ENCODE results near the gene ONECUT1.
A peak's percentile ranks its signal among the peaks of the same experiment; 100 is the strongest.

The ONECUT1 gene

GRCh38 chr15:52716536-52716935 is 73.6 kb downstream of the ONECUT1 start:
- TF ChIP-seq YY1 (IDR thresholded peaks at IDR 0.05; ENCODE audit: insufficient read depth, insufficient read length) (no peak), SUZ12 (IDR thresholded peaks at IDR 0.05; ENCODE audit: extremely low read depth, insufficient read depth, insufficient read length) (no peak), ZNF274 (IDR thresholded peaks at IDR 0.05; ENCODE audit: low read depth, low read length) (no peak)

GRCh38 chr15:52715411-52715810 is 74.7 kb downstream of the ONECUT1 start:
- no peaks in the 10 kb centered on the region for H3K36me3 ChIP-seq (ENCODE audit: insufficient read depth, insufficient read length, low read length)
- no peak overlapping the region for H3K9ac ChIP-seq (ENCODE audit: insufficient read length, low read depth)
- no peaks in the 10 kb centered on the region for H3K4me1 ChIP-seq (ENCODE audit: insufficient read depth, insufficient read length)
- H3K4me3 ChIP-seq (ENCODE audit: insufficient read length, low read depth), result no peak overlapping the region
- no peaks in the 10 kb centered on the region for H3K9me3 ChIP-seq (ENCODE audit: insufficient read depth, low read length)
- H3K27me3 ChIP-seq (ENCODE audit: insufficient read depth, insufficient read length), result no peaks in the 10 kb centered on the region
- DNase-seq (ENCODE audit: low read depth, low spot score), result no peak
- no peak for TF ChIP-seq YY1 (IDR thresholded peaks at IDR 0.05; ENCODE audit: insufficient read depth, insufficient read length)
- no peak for TF ChIP-seq SUZ12 (IDR thresholded peaks at IDR 0.05; ENCODE audit: extremely low read depth, insufficient read depth, insufficient read length)
- TF ChIP-seq ZNF274 (IDR thresholded peaks at IDR 0.05; ENCODE audit: low read depth, low read length), result no peak

More at GRCh38 chr15:52716536-52716935, 73.6 kb downstream of the ONECUT1 start:
- Histone ChIP-seq H3K4me1 (ENCODE audit: insufficient read depth, insufficient read length) (no peaks in the 10 kb centered on the region), H3K4me3 (ENCODE audit: insufficient read length, low read depth) (no peak overlapping the region), H3K36me3 (ENCODE audit: insufficient read depth, insufficient read length, low read length) (no peaks in the 10 kb centered on the region), H3K27me3 (ENCODE audit: insufficient read depth, insufficient read length) (no peaks in the 10 kb centered on the region), H3K9me3 (ENCODE audit: insufficient read depth, low read length) (no peaks in the 10 kb centered on the region), H3K9ac (ENCODE audit: insufficient read length, low read depth) (no peak overlapping the region)
- DNase-seq (ENCODE audit: low read depth, low spot score), result no peak

GRCh38 chr15:52714968-52715367 is 75.2 kb downstream of the ONECUT1 start:
- no peaks in the 10 kb centered on the region for H3K9me3 ChIP-seq (ENCODE audit: insufficient read depth, low read length)
- H3K36me3 ChIP-seq (ENCODE audit: insufficient read depth, insufficient read length, low read length), result no peaks in the 10 kb centered on the region
- DNase-seq (ENCODE audit: low read depth, low spot score), result no peak
- TF ChIP-seq SUZ12 (IDR thresholded peaks at IDR 0.05; ENCODE audit: extremely low read depth, insufficient read depth, insufficient read length), result no peak
- no peak for TF ChIP-seq ZNF274 (IDR thresholded peaks at IDR 0.05; ENCODE audit: low read depth, low read length)
- no peak for TF ChIP-seq YY1 (IDR thresholded peaks at IDR 0.05; ENCODE audit: insufficient read depth, insufficient read length)
- no peak overlapping the region for H3K4me3 ChIP-seq (ENCODE audit: insufficient read length, low read depth)
- H3K27me3 ChIP-seq (ENCODE audit: insufficient read depth, insufficient read length), result no peaks in the 10 kb centered on the region
- no peak overlapping the region for H3K9ac ChIP-seq (ENCODE audit: insufficient read length, low read depth)
- H3K4me1 ChIP-seq (ENCODE audit: insufficient read depth, insufficient read length), result no peaks in the 10 kb centered on the region

- TF ChIP-seq YY1 (IDR thresholded peaks at IDR 0.05; ENCODE audit: insufficient read depth, insufficient read length) (no peak), ZNF274 (IDR thresholded peaks at IDR 0.05; ENCODE audit: low read depth, low read length) (no peak), SUZ12 (IDR thresholded peaks at IDR 0.05; ENCODE audit: extremely low read depth, insufficient read depth, insufficient read length) (no peak)
- Histone ChIP-seq H3K27me3 (ENCODE audit: insufficient read depth, insufficient read length) (peaks cover 5% of the 10 kb centered on the region), H3K4me3 (ENCODE audit: insufficient read length, low read depth) (no peak overlapping the region), H3K9ac (ENCODE audit: insufficient read length, low read depth) (no peak overlapping the region), H3K4me1 (ENCODE audit: insufficient read depth, insufficient read length) (peaks cover 2% of the 10 kb centered on the region), H3K9me3 (ENCODE audit: insufficient read depth, low read length) (no peaks in the 10 kb centered on the region), H3K36me3 (ENCODE audit: insufficient read depth, insufficient read length, low read length) (no peaks in the 10 kb centered on the region)
- DNase-seq (ENCODE audit: low read depth, low spot score), result no peak
Observed at GRCh38 chr15:52710708-52711389, 79.3 kb downstream of the ONECUT1 start.

- no peak for DNase-seq (ENCODE audit: low read depth, low spot score)
- no peak for TF ChIP-seq YY1 (IDR thresholded peaks at IDR 0.05; ENCODE audit: insufficient read depth, insufficient read length)
- no peak for TF ChIP-seq ZNF274 (IDR thresholded peaks at IDR 0.05; ENCODE audit: low read depth, low read length)
- no peak for TF ChIP-seq SUZ12 (IDR thresholded peaks at IDR 0.05; ENCODE audit: extremely low read depth, insufficient read depth, insufficient read length)
- peak overlapping the region; percentile 17 for H3K9ac ChIP-seq (ENCODE audit: insufficient read length, low read depth)
Observed at GRCh38 chr15:52710050-52710707, 80.0 kb downstream of the ONECUT1 start.

GRCh38 chr15:52709187-52709981 is 80.8 kb downstream of the ONECUT1 start:
- H3K4me1 ChIP-seq (ENCODE audit: insufficient read depth, insufficient read length), result peaks cover 2% of the 10 kb centered on the region
- no peaks in the 10 kb centered on the region for H3K36me3 ChIP-seq (ENCODE audit: insufficient read depth, insufficient read length, low read length)
- H3K9ac ChIP-seq (ENCODE audit: insufficient read length, low read depth), result no peak overlapping the region
- peak; percentile 33 for DNase-seq (ENCODE audit: low read depth, low spot score)
- no peaks in the 10 kb centered on the region for H3K9me3 ChIP-seq (ENCODE audit: insufficient read depth, low read length)
- no peak for TF ChIP-seq YY1 (IDR thresholded peaks at IDR 0.05; ENCODE audit: insufficient read depth, insufficient read length)
- no peak for TF ChIP-seq ZNF274 (IDR thresholded peaks at IDR 0.05; ENCODE audit: low read depth, low read length)
- TF ChIP-seq SUZ12 (IDR thresholded peaks at IDR 0.05; ENCODE audit: extremely low read depth, insufficient read depth, insufficient read length), result no peak
- H3K27me3 ChIP-seq (ENCODE audit: insufficient read depth, insufficient read length), result peaks cover 5% of the 10 kb centered on the region
- H3K4me3 ChIP-seq (ENCODE audit: insufficient read length, low read depth), result no peak overlapping the region

More at GRCh38 chr15:52710050-52710707, 80.0 kb downstream of the ONECUT1 start:
- Histone ChIP-seq H3K4me1 (ENCODE audit: insufficient read depth, insufficient read length) (peaks cover 2% of the 10 kb centered on the region), H3K27me3 (ENCODE audit: insufficient read depth, insufficient read length) (peaks cover 5% of the 10 kb centered on the region), H3K4me3 (ENCODE audit: insufficient read length, low read depth) (no peak overlapping the region), H3K36me3 (ENCODE audit: insufficient read depth, insufficient read length, low read length) (no peaks in the 10 kb centered on the region), H3K9me3 (ENCODE audit: insufficient read depth, low read length) (no peaks in the 10 kb centered on the region)
